ENCODE measurements around the gene LRRTM2. TPM values are rescaled to one million over a fixed set of nuclear protein-coding genes. Genes with fewer than 3 reads are reported as not detected.

The LRRTM2 gene
- total RNA-seq, 4 donors from 2014 or later = 0.13 to 0.20 (median 0.16) TPM; not detected in 1

DNA sequence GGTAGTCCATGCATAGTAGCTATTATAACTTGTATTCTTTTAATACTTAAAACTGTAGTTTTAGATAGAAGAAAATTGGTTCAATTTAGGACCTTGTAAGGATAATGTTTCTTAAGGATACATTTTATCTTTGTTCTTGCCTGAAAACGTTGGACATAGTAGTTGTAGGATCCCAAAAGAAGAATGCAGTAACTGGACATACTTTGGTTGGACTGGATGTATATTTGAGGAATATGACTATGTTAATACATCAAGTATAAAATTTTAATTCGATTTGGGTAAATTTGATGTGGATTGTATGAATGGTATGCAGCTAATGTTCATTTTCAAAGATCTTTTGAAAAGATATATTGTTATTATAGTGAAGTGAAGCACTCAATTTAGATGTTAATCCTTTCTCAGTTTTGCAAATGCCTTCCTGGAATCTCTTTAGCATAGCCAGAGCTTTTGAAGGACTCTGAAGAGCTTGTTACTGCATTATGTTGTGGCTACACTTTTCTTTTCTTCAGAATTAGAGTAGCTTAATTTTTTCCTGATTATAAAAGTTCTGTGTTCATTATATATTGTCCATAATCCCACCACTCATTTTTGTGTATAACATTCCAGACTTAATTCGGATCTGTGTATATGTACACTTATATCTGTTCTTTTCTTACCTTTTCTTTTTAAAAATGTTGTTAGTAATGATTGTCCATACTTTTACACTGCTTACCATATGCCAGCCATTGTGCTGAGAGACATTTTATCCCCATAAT, 41.2 kb downstream of the LRRTM2 start:
- no peak for DNase-seq (ENCODE audit: low spot score in 2 of 2)
- TF ChIP-seq, protein P1, sequence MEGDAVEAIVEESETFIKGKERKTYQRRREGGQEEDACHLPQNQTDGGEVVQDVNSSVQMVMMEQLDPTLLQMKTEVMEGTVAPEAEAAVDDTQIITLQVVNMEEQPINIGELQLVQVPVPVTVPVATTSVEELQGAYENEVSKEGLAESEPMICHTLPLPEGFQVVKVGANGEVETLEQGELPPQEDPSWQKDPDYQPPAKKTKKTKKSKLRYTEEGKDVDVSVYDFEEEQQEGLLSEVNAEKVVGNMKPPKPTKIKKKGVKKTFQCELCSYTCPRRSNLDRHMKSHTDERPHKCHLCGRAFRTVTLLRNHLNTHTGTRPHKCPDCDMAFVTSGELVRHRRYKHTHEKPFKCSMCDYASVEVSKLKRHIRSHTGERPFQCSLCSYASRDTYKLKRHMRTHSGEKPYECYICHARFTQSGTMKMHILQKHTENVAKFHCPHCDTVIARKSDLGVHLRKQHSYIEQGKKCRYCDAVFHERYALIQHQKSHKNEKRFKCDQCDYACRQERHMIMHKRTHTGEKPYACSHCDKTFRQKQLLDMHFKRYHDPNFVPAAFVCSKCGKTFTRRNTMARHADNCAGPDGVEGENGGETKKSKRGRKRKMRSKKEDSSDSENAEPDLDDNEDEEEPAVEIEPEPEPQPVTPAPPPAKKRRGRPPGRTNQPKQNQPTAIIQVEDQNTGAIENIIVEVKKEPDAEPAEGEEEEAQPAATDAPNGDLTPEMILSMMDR (IDR thresholded peaks at IDR 0.05) = no peak
- TF ChIP-seq POLR2A (IDR thresholded peaks at IDR 0.05) = no peak
- WGBS, 2 donors = 35 to 47% methylated on average over 3 of the region's 3 CpGs
- intact Hi-C loops (cut with DNase I; ENCODE audit: low total_unique reads) = no loop called here
- no peak overlapping the region for H3K4me3 ChIP-seq (ENCODE audit: low read depth, poor library complexity, severe bottlenecking)

DNA sequence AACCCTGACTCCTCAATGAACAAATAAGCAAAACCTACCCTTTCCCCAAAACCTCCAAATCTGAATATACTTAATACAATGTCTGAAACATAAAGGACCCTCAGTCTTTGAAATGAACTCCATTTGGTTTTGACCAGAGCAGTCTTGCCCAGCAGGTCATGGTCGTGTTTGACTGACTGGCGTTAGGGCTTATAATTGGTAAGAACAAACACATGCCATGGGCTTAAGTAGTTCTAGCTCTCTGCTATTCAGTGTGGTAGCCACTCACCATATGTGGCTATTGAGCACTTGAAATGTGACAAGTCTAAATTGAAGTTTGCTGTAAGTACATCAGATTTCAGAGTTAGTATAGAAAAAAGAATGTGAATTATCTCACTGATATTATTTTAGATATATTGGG, 42.1 kb downstream of the LRRTM2 start:
- intact Hi-C loops (cut with DNase I; ENCODE audit: low total_unique reads) = no loop called here
- TF ChIP-seq POLR2A (IDR thresholded peaks at IDR 0.05) = no peak
- TF ChIP-seq, protein P1 (IDR thresholded peaks at IDR 0.05) = no peak

DNA sequence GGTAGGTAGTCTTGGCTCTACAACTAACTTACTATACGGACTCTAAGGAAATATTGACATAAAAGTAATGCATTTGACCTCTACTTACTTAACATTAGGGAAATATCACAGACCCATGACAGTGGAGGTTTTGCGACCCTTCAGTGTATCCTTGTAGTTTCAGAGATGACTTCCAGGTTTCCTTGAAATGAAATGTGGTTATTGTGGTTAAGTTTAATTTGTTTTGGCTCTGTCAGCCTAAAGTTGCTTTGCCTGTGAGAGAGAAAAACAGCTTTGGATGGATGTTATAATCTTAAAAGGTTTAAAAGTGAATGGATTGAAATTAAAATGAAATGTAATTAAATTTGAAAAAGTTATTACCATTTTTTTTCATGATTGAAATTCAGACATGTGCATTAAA, 42.9 kb downstream of the LRRTM2 start:
- H3K4me3 ChIP-seq (ENCODE audit: low read depth, poor library complexity, severe bottlenecking) = no peak overlapping the region
- TF ChIP-seq, protein P1 (IDR thresholded peaks at IDR 0.05) = no peak
- TF ChIP-seq POLR2A (IDR thresholded peaks at IDR 0.05) = no peak
- intact Hi-C loops (cut with DNase I; ENCODE audit: low total_unique reads) = no loop called here
- WGBS, 2 donors = 72 to 80% methylated on average over 2 of the region's 2 CpGs
- DNase-seq (ENCODE audit: low spot score in 2 of 2) = no peak

More for the DNA sequence above, 42.1 kb downstream of the LRRTM2 start:
- no peak overlapping the region for H3K4me3 ChIP-seq (ENCODE audit: low read depth, poor library complexity, severe bottlenecking)
- WGBS, 2 donors = 88 to 90% methylated on average over 2 of the region's 2 CpGs
- no peak for DNase-seq (ENCODE audit: low spot score in 2 of 2)

DNA sequence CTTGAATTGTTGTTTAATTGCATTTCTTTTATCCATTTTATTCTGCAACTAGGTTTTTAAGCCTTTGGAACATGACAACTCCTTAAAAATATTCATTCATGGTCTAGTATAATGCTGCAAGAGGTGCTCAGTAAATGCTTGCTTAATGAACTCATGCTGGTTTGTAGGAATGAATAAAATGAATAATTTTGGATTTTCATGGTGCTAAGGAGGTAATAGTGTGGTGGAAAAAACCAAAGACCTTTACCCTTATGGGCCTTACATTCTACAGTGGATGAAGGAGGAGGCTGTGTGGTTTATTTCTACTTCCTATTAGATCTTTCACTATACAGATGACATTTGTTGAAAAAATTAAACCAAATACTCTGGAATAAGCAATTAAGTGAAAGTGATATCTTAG, 43.4 kb downstream of the LRRTM2 start:
- H3K4me3 ChIP-seq (ENCODE audit: low read depth, poor library complexity, severe bottlenecking) = no peak overlapping the region
- TF ChIP-seq POLR2A (IDR thresholded peaks at IDR 0.05) = no peak
- TF ChIP-seq, protein P1 (IDR thresholded peaks at IDR 0.05) = no peak
- no peak for DNase-seq (ENCODE audit: low spot score in 2 of 2)
- intact Hi-C loops (cut with DNase I; ENCODE audit: low total_unique reads) = no loop called here

DNA sequence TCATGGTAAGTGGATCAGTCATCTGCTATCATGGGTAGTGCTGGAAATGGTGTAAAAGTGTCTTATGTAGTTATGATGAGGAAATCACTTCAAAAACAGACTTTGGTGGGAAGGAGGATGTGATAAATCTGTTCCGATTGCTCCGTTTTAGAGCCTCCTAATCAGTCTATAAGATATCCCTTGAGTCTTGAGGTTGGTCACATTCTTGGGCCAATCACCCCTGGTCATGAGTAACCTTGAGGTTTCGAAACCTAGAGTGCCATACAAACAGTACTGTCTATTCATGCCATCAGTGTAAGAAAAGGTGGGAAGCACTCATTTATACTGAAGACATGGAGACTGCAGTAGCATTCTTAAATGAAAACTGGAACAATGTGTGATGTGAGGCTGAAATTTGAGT, 45.8 kb downstream of the LRRTM2 start:
- H3K4me3 ChIP-seq (ENCODE audit: low read depth, poor library complexity, severe bottlenecking) = no peak overlapping the region
- DNase-seq (ENCODE audit: low spot score in 2 of 2) = no peak
- intact Hi-C loops (cut with DNase I; ENCODE audit: low total_unique reads) = no loop called here
- TF ChIP-seq, protein P1 (IDR thresholded peaks at IDR 0.05) = no peak
- no peak for TF ChIP-seq POLR2A (IDR thresholded peaks at IDR 0.05)
- WGBS, 2 donors = 94 to 98% methylated on average over 3 of the region's 3 CpGs

DNA sequence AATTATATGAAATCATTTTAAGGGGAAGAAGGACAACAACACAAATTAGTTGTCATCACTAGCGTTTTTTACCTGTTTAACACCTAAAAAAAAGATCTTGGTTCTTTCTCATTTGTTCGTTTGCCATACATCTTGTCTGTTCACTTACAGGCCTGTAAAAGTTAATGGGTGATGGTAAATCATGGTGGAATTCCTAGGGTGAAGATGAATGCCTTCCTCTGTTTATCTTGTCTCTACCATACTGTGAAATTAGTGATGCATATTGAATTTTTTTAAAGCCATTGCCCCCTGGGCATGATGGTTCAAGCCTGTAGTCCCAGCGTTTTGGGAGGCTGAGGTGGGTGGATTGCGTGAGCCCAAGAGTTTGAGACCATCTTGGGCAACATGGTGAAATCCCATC, 46.6 kb downstream of the LRRTM2 start:
- intact Hi-C loops (cut with DNase I; ENCODE audit: low total_unique reads) = no loop called here
- no peak overlapping the region for H3K4me3 ChIP-seq (ENCODE audit: low read depth, poor library complexity, severe bottlenecking)
- TF ChIP-seq, protein P1 (IDR thresholded peaks at IDR 0.05) = no peak
- TF ChIP-seq POLR2A (IDR thresholded peaks at IDR 0.05) = no peak
- WGBS, 2 donors = 69 to 79% methylated on average over 4 of the region's 4 CpGs
- DNase-seq (ENCODE audit: low spot score in 2 of 2) = no peak

Measured in lower leg skin (tissue), 4 donors.